Peyer's patch (tissue), 4 donors: Measurements from ENCODE around the gene COL23A1. TPM values are rescaled to one million over a fixed set of nuclear protein-coding genes. Genes with fewer than 3 reads are reported as not detected.
"Not testable (repeated sequence)": the region's sequence is repeated elsewhere in the genome, so short reads cannot be mapped to it uniquely, and the experiment has no call there.

ENCODE experiments used
- DNase-seq, 3 donors: peaks; one replicate each; pipeline ENCODE4 v3.0.0-alpha.2; 2017 to 2019
- H3K27ac ChIP-seq, 4 donors: fragments of 200-600 bp; sonication (generic); one replicate each; pipeline ENCODE4 v1.5.1; 2016 to 2019
- H3K27me3 ChIP-seq, 2 donors: fragments of 200-600 bp; sonication (generic); one replicate each; pipeline ENCODE4 v1.5.1; 2019
- H3K36me3 ChIP-seq, 3 donors: fragments of 200-600 bp; sonication (generic); one replicate each; pipeline ENCODE4 v1.5.1; 2016 to 2019
- H3K4me1 ChIP-seq, 4 donors: fragments of 200-600 bp; sonication (generic); one replicate each; pipeline ENCODE4 v1.5.1; 2016 to 2019
- H3K4me3 ChIP-seq, 4 donors: fragments of 200-600 bp; sonication (generic); 1 replicate in 3 of 4; 2 replicates in 1 of 4; pipeline ENCODE4 v1.5.1; 2016 to 2019; ENCODE audit warnings: mild to moderate bottlenecking in 1 of 4
- H3K9me3 ChIP-seq, 4 donors: fragments of 200-600 bp; sonication (generic); one replicate each; pipeline ENCODE4 v1.5.1; 2016 to 2019; ENCODE audit warnings: mild to moderate bottlenecking in 1 of 4
- CTCF ChIP-seq, 6 experiments: fragments of 450-650 bp in 4 of 6; fragments of 200-600 bp in 2 of 6; sonication (generic) in 1 of 6; IDR thresholded peaks; one replicate each; pipeline ENCODE4 v1.5.1; 2017 to 2019; ENCODE audit warnings: antibody characterized with exemption in 6 of 6, mild to moderate bottlenecking in 3 of 6, moderate library complexity in 1 of 6
- POLR2A ChIP-seq, 2 donors: fragments of 450-650 bp; IDR thresholded peaks; one replicate each; pipeline ENCODE4 v1.5.1; 2017; ENCODE audit warnings: antibody characterized with exemption in 2 of 2, mild to moderate bottlenecking in 2 of 2, moderate library complexity in 2 of 2
- total RNA-seq, 4 donors: library from RNA; depleted of rRNA; stranded (reverse); fragments of >200 nt; gene quantifications; one replicate each; pipeline ENCODE4 v1.1.0, GENCODE V29; 2016

The COL23A1 gene
- total RNA-seq, 4 donors from 2014 or later = 0.57 to 5.8 (median 1.2) TPM; not detected in 1

- no peak overlapping the region for H3K27ac ChIP-seq
- no peaks in the 10 kb centered on the region for H3K36me3 ChIP-seq
- no peak for TF ChIP-seq POLR2A (IDR thresholded peaks at IDR 0.05)
- TF ChIP-seq CTCF (IDR thresholded peaks at IDR 0.05) = no peak
- H3K4me1 ChIP-seq = peaks cover 0 to 15% (median 4%) of the 10 kb centered on the region in 4 donors
- peaks cover 0 to 6% of the 10 kb centered on the region in 2 donors for H3K27me3 ChIP-seq
- no peak for DNase-seq
- H3K9me3 ChIP-seq = no peaks in the 10 kb centered on the region
- no peak overlapping the region for H3K4me3 ChIP-seq
Measured at GRCh38 chr5:178588769-178589168, 1.4 kb downstream of the COL23A1 start.

GRCh38 chr5:178587763-178588611 is 2.2 kb downstream of the COL23A1 start:
- Histone ChIP-seq H3K27me3 (peaks cover 0 to 6% of the 10 kb centered on the region in 2 donors), H3K9me3 (no peaks in the 10 kb centered on the region), H3K4me3 (no peak overlapping the region), H3K36me3 (no peaks in the 10 kb centered on the region), H3K27ac (no peak overlapping the region), H3K4me1 (peaks cover 0 to 15% (median 4%) of the 10 kb centered on the region in 4 donors)
- TF ChIP-seq CTCF (IDR thresholded peaks at IDR 0.05) (no peak), POLR2A (IDR thresholded peaks at IDR 0.05) (no peak)
- no peak for DNase-seq

GRCh38 chr5:178586396-178586795 is 3.8 kb downstream of the COL23A1 start:
- DNase-seq = no peak
- no peak overlapping the region for H3K27ac ChIP-seq
- H3K4me1 ChIP-seq = peaks cover 0 to 15% (median 4%) of the 10 kb centered on the region in 4 donors
- no peak for TF ChIP-seq CTCF (IDR thresholded peaks at IDR 0.05)
- no peak for TF ChIP-seq POLR2A (IDR thresholded peaks at IDR 0.05)
- H3K36me3 ChIP-seq = no peaks in the 10 kb centered on the region
- H3K4me3 ChIP-seq = no peak overlapping the region
- H3K9me3 ChIP-seq = no peaks in the 10 kb centered on the region
- peaks cover 0 to 6% of the 10 kb centered on the region in 2 donors for H3K27me3 ChIP-seq

GRCh38 chr5:178585421-178585820 is 4.8 kb downstream of the COL23A1 start:
- peak in 2 of 3 donors; percentile 68 to 86 for DNase-seq
- not testable (repeated sequence) for H3K9me3 ChIP-seq, H3K27me3 ChIP-seq

GRCh38 chr5:178583279-178583678 is 6.9 kb downstream of the COL23A1 start:
- Histone ChIP-seq H3K36me3 (no peaks in the 10 kb centered on the region), H3K4me1 (no peaks in the 10 kb centered on the region), H3K27ac (no peak overlapping the region), H3K9me3 (no peaks in the 10 kb centered on the region), H3K27me3 (no peaks in the 10 kb centered on the region), H3K4me3 (no peak overlapping the region)
- TF ChIP-seq CTCF (IDR thresholded peaks at IDR 0.05) (no peak), POLR2A (IDR thresholded peaks at IDR 0.05) (no peak)
- no peak for DNase-seq

More at GRCh38 chr5:178585421-178585820, 4.8 kb downstream of the COL23A1 start:
- H3K27ac ChIP-seq, H3K4me3 ChIP-seq, H3K36me3 ChIP-seq: not testable (repeated sequence)
- peaks cover 0 to 12% (median 4%) of the 10 kb centered on the region in 4 donors for H3K4me1 ChIP-seq

GRCh38 chr5:178582291-178582690 is 7.9 kb downstream of the COL23A1 start:
- Histone ChIP-seq H3K9me3 (no peaks in the 10 kb centered on the region), H3K36me3 (no peaks in the 10 kb centered on the region), H3K27ac (no peak overlapping the region), H3K27me3 (no peaks in the 10 kb centered on the region), H3K4me3 (no peak overlapping the region), H3K4me1 (no peaks in the 10 kb centered on the region)
- TF ChIP-seq CTCF (IDR thresholded peaks at IDR 0.05) (no peak), POLR2A (IDR thresholded peaks at IDR 0.05) (no peak)
- DNase-seq = no peak
